Measurements from ENCODE around the gene RANBP1. TPM values are rescaled to one million over a fixed set of nuclear protein-coding genes. Genes with fewer than 3 reads are reported as not detected.

Gene RANBP1
- total RNA-seq, 2 donors from 2014 or later, result 71.2 to 266 TPM

GRCh38 chr22:20086763-20087162 lies 29.1 kb upstream of the RANBP1 start:
- Histone ChIP-seq H3K36me3 (peaks cover 24% of the 10 kb centered on the region), H3K4me1 (peaks cover 5% of the 10 kb centered on the region), H3K9me3 (no peaks in the 10 kb centered on the region), H3K9ac (ENCODE audit: low read depth in 2 of 2, low read length in 2 of 2) (no peak overlapping the region), H3K4me3 (no peak overlapping the region), H3K27me3 (no peaks in the 10 kb centered on the region), H3K27ac (no peak overlapping the region)
- DNase-seq, result no peak
- no peak for TF ChIP-seq CTCF (IDR thresholded peaks at IDR 0.05)
- intact Hi-C loops (cut with DNase I), result no loop called here

DNA sequence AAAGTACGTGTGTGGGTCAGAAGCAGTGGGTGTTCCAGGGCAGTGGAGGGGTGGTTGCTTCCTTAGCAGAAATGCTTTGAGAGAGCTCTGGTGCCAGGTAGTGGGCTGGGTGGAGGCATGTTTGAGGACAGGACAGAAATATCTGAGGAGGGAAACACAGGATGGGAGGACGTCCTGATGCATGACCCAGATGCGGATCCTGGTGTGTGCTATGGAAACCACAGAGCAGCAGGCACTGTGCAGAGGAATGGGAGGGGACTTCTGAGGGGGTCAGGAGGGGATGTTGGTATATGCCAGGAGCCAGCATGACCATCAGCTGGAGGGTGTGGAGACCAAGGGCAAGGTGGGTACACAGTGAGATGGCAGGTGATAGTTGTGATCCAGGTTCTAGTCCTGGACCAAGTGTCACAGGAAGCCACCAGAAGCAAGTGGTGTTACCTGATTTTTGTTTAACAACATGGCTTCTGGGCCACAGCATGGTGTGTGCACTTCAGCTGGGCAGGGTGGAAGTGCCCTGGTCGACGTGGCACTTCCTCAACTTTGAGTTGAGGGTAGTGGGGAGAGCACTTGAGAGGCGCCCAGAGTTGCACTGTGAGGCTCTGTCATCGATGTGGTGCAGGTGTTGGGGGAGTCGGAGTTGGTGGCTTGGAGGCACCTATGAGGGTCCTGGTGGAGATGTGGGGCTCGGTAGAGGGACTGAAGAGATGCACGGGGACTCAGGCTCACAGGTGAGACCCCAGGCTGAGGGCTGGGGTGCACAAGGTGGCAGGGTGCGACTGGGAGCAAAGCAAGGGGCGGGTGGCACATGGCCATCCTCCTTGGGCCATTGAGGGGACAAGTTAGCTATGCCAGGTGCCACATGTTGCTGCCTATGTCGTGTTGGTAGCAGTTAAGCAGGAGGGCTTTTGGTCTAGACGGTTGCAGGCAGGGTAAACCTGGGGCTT lies 28.3 kb upstream of the RANBP1 start:
- Histone ChIP-seq H3K27me3 (no peaks in the 10 kb centered on the region), H3K4me3 (no peak overlapping the region), H3K9ac (ENCODE audit: low read depth in 2 of 2, low read length in 2 of 2) (no peak overlapping the region), H3K36me3 (peaks cover 27% of the 10 kb centered on the region), H3K9me3 (no peaks in the 10 kb centered on the region), H3K4me1 (peaks cover 2% of the 10 kb centered on the region), H3K27ac (no peak overlapping the region)
- intact Hi-C loops (cut with DNase I), result no loop called here
- no peak for DNase-seq
- no peak for TF ChIP-seq CTCF (IDR thresholded peaks at IDR 0.05)

GRCh38 chr22:20088263-20088648 lies 27.6 kb upstream of the RANBP1 start:
- no peak for TF ChIP-seq CTCF (IDR thresholded peaks at IDR 0.05)
- Histone ChIP-seq H3K9me3 (no peaks in the 10 kb centered on the region), H3K4me3 (no peak overlapping the region), H3K4me1 (no peaks in the 10 kb centered on the region), H3K27me3 (no peaks in the 10 kb centered on the region), H3K27ac (no peak overlapping the region), H3K36me3 (peaks cover 27% of the 10 kb centered on the region), H3K9ac (ENCODE audit: low read depth in 2 of 2, low read length in 2 of 2) (no peak overlapping the region)
- intact Hi-C loops (cut with DNase I), result no loop called here
- DNase-seq, result no peak

GRCh38 chr22:20089226-20089976 lies 26.5 kb upstream of the RANBP1 start:
- H3K9me3 ChIP-seq, result no peaks in the 10 kb centered on the region
- H3K36me3 ChIP-seq, result peaks cover 29% of the 10 kb centered on the region
- H3K9ac ChIP-seq (ENCODE audit: low read depth in 2 of 2, low read length in 2 of 2), result no peak overlapping the region
- no peaks in the 10 kb centered on the region for H3K27me3 ChIP-seq
- intact Hi-C loops (cut with DNase I), result no loop called here
- H3K4me1 ChIP-seq, result no peaks in the 10 kb centered on the region
- H3K4me3 ChIP-seq, result no peak overlapping the region
- DNase-seq, result no peak
- no peak overlapping the region for H3K27ac ChIP-seq
- no peak for TF ChIP-seq CTCF (IDR thresholded peaks at IDR 0.05)

DNA sequence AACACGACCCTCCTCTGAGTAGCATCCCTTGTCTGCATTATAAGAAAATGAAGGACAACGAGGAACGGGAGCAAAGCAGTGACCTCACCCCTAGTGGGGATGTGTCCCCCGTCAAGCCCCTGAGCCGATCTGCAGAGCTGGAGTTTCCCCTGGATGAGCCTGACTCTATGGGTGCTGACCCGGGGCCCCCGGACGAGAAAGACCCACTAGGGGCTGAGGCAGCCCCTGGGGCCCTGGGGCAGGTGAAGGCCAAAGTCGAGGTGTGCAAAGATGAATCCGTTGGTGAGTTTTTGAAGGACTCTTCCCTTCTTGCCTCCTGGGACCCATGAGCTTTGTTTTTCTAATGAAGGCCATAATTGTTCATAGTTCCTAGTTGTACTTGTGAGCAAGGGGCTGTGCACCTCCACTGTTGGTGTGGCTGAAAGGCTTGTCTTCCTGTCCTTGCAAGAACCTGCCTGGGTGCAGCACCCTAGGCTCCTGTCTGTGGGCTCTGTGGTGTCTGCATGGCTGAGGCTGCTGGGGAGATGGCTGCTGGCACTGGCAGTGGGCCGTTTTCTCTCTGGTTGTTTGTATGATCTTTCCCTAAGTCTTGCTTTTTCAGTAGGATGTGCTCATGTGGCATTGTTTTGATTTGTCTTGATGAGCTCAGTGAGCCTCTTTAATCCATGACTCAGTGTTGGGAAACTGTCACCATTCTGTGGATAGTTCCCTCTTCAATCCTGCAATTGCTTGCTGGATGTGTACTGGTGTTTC lies 25.8 kb upstream of the RANBP1 start:
- peaks cover 33% of the 10 kb centered on the region for H3K36me3 ChIP-seq
- DNase-seq, result no peak
- no peaks in the 10 kb centered on the region for H3K27me3 ChIP-seq
- H3K9ac ChIP-seq (ENCODE audit: low read depth in 2 of 2, low read length in 2 of 2), result no peak overlapping the region
- H3K9me3 ChIP-seq, result no peaks in the 10 kb centered on the region
- TF ChIP-seq CTCF (IDR thresholded peaks at IDR 0.05), result no peak
- H3K4me3 ChIP-seq, result no peak overlapping the region
- H3K4me1 ChIP-seq, result no peaks in the 10 kb centered on the region
- intact Hi-C loops (cut with DNase I), result no loop called here
- no peak overlapping the region for H3K27ac ChIP-seq
